Measurements from ENCODE around the gene ZNF423.

Gene ZNF423

DNA sequence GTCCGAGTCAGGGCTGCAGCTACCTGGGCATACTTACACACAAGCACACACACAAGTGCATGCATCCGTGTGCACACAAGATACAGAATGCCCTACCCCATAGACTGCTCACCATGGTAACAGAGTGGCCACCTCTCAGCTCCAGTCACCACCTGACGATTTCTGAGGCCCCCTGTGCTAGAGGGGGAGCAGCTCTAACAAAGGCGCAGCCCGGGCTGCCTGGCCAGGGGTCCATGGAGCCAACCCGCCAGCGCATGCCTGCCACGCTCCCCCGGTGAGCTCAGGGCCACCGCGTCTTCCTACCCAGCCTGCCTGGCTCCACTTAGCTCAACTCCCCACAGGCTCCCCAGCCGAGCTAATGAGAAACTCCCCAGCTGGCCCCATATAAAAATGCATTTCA is 75.5 kb downstream of the ZNF423 start:
- DNase-seq, result no peak

DNA sequence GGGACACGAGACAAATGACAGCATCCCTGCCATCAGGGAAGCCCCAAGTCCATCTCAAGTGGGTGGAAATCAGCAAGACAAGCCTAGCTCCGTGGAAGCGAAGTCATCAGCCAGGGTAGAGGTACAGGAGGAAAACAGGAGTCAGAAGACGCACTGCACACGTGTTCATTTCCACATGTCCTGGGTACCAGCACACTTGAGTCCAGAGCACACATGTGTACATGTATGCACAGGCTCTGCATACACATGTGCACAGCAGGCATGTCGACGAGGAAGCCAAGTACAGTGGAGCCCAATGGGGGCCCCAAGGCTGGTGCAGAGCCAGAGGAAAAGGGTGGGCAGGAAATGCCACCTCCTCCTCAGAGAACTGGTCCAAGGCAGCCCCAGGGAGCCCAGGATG is 75.9 kb downstream of the ZNF423 start:
- no peak for DNase-seq

DNA sequence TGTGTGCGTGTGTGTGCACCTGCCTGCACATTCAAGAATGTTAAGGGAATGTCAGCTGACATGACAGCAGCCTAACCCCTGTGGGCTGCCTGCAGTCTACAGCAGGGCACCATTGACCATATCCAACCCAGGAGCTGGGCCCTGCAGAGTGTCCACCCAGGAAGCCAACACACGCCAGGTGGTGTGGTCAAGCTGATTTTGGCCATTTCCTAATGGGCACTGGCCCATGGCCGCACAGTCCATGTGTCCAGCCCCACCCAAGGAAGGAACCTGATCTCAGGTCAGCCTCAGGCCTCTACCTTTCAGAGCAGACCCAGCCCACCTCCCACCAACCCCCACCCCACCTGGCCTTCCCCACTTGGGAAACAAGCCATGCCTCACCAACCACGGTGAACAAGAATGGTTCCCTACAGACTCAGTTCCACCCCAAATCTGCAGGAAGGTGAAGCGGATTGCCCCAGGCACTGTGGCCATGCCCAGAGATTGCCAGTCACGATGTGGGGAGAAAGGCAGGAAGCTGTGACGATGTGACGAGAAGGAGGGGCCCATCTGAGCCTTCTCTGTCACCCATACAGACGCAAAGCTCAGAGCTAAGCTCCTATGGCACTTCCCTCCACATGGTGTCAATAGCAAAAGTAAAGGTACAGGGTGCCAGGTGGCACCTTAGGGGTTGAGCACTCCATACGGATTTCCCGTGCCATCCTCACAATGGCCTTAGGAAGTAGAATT is 77.5 kb downstream of the ZNF423 start:
- no peak for DNase-seq

DNA sequence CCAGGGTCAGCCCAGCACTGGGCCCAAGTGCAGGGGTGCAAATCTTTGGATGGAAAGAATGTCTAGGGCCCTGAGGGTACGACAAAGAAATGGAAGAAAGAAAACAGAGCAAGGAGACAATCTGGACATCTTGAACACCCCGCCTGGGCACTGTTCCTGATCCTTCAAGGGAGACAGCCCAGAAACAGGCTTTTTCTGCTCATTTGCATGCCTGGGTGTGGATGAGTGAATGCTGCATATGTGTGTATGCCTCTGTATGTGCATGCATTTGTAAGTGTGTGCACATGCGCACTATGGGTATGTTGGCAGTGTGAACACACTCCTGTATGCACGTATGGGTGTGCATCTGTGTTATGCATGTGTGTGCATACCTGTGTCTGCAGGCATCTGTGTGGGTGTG is 79.2 kb downstream of the ZNF423 start:
- no peak for DNase-seq

DNA sequence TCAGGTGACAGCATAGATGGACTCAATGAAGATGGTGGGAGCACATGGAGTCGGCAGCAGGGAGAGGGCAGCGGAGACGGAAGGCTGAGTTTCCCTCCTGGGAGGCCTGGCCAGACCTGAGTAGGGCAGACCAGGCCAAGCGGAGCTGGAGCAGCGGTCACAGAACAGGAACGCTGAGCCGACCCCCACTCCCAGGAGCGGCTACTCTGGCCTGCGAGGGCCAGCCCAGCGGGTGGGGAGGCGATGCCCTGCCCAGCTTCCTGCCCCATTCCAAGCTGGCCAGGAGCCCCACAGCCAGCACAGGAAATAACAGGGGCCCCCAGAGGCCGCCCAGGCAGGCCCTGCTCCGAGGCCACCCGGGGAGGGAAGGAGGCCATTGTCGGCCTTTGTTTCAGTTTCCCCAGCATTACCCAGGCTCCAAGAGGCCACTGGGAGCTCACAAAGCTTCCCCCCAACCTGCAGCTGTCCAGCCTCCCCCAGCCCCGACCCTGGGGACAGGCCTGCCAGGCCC is 79.8 kb downstream of the ZNF423 start:
- no peak for DNase-seq

GRCh38 chr16:49775581-49775980 is 80.3 kb downstream of the ZNF423 start:
- no peak for DNase-seq

DNA sequence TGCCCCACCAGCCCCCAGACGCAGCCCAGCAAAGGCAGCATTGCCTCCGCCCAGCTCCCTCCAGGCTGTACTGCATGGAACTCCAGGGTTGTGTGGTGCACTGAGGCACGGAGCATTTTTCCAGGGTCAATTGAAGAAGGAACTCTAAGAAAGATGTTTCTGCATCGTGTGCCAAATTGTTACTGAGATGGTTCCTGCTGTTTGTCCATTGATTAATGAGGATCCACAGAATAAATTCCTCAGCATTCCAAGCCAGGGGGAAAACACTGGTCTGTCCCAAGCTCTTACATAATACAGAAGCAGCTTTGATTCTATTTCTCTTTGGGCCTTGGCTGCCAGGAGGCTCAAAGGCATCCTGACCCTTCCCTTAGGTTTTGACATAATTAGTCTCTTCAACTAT is 80.9 kb downstream of the ZNF423 start:
- no peak for DNase-seq

DNA sequence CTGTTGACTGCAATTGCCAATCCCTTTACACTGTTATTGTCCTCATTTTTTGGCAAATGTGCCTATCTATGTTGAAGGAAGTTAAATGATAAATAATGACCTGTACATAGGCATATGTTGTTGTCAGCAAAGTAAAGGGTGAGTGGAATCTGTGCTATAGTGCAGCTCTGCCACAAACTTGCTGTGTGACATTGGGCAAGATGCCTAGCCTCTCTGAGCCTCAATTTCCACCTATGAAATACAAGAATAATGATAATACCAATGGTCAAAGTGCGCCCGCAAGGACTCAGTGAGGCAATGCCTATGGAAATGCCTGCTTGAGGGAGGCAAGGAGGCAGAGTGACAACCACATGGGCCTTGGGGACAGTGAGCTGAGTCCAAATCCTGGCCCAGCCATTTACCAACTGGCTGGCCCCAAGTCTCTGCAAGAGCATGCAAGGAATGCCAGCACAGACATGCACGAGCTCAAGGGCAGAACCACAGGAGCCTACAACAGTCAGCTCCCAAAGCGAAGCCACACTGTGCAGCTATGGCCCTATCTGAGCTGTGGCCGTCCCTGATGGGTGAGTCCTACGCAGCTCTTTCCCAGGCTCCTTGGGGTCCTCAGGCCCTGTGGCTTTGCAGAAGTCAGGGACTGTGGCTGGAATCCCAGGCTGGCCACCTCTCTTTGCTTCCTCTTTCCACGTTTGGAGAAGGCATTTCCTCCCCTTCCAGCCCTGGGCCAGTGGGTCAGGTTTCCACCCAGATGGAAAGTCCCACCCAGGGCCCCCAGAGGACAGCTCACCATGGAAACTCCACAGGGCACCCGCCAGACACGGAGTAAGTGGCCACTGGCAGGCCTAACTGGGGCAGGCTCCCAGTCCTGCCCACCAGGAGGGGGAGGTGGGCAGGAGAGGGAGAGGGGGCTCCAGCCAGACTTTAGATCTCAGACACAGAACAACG is 82.1 kb downstream of the ZNF423 start:
- DNase-seq, result no peak

- no peak for DNase-seq
These were observed 87.9 kb downstream of the ZNF423 start for GRCh38 chr16:49767998-49768397.

GRCh38 chr16:49767414-49767813 is 88.5 kb downstream of the ZNF423 start:
- no peak for DNase-seq

GRCh38 chr16:49766225-49766624 is 89.7 kb downstream of the ZNF423 start:
- no peak for DNase-seq

DNA sequence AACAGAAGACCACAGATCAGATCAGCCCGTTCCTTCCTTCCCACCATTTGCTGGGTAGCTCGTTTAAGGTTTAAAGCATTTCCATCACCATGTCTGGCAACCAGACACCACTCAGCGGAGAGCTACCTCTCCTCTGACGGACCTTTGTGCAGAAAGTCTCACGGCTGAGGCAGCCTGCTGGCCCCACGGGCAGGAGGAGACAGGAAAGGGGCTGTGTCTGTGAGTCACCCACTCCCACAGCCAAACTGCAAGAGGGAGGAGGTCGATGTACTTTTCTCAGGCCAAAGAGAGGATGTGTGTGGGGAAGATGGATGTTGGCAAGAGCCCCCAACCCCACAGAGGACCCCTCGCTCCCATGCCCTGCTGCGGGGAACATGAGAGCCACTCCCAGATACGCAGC is 92.1 kb downstream of the ZNF423 start:
- DNase-seq, result no peak

- no peak for DNase-seq
These were observed 95.1 kb downstream of the ZNF423 start for GRCh38 chr16:49760815-49761214.

- no peak for DNase-seq
These were observed 98.3 kb downstream of the ZNF423 start for GRCh38 chr16:49757559-49758069.

- DNase-seq, result no peak
These were observed 98.9 kb downstream of the ZNF423 start for GRCh38 chr16:49756775-49757558.

DNA sequence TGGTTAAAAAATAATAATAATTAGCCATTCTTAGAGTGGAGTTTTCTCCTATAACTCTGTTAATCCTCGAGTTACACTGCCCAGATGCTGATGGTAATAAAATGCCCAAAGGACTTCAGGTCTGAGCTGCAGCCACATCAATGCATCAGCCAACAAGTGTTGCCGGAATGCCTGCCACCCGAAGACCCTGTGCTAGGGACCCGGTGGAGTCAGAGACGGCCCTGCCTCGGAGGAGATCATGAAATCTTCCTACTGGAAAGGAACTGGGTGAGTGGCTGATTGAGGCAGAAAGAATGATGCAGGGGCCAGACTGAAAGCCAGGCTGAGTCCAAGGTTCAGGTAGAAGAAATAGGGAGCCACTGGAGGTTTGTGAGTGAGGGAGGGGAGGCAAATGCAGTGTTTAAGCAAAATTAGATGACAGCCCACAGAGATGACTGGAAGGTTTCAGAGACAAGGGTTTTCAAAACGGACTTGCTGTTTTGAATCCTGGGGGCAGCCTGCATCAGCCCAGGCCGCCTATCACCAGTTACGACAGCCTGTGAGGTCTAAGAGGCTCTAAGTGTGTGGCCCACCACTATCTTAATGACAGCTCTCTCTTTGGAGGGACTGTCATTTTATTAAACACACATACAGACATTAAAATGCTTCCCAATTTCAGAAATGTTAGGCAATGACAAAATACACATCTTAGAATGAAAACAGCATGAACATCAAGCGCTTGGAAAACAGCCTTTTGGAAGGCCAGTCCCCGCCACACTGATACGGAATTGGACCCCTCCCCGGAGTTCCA is 100.0 kb downstream of the ZNF423 start:
- no peak for DNase-seq

DNA sequence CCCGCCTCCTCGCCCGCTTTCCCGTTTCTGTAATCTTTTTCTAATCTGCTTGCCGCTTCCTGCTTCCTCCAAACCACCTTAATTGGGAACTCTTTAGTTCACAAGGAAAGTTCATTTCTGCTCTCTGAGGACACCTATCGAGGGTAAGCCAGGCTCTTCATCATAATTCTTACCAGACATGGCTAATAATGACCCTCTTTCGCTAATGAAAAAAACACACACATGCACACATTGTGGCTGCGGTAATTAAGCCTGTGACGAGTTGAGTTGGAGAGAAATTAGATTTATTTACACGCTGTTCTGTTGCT is 100.6 kb downstream of the ZNF423 start:
- no peak for DNase-seq

DNA sequence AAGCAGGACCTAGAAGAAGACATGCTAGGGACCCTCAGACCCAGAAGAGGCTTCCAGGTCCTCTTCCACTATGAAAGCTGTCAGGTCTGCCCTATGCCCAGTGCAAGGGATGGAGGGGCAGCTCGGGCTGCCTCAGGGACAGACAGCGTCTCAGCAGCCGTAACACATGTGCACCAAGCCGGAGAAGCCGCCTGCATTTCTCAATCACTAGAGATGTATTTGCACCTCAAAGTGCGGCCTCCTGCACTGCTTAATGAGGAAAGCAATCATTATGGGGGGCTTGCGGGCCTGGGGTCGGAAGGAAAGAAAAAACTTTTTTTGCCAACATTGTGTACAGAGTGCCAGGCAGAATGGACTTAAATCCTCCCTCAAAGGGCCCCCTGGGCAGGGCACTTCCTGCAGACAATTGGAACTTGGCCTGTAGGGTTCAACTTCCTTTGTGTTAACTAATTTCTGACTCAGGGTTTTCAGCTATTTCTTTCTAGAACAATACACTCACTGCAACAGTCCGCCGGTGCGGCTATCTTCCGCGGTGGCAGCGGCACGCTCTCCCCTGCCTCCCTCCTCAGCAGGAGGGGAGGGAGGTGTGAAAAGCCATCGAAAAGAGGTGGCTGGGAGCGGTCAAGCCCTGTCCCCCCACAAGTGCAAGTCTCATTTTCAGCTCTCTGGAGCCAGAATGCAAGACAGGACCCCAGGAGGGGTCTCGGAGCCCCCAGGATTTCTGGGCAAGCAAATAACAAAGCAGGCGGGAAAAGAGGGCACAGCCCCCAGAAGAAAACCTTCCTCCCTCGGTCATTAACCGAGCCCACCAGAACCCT is 101.2 kb downstream of the ZNF423 start:
- no peak for DNase-seq

GRCh38 chr16:49750341-49751000 is 105.4 kb downstream of the ZNF423 start:
- DNase-seq, result no peak

GRCh38 chr16:49749816-49750215 is 106.1 kb downstream of the ZNF423 start:
- DNase-seq, result no peak

GRCh38 chr16:49748322-49748721 is 107.6 kb downstream of the ZNF423 start:
- DNase-seq, result no peak
